Fibroblast of lung (primary cell): Measurements from ENCODE around the gene CDRT4. TPM values are rescaled to one million over a fixed set of nuclear protein-coding genes. Genes with fewer than 3 reads are reported as not detected.
"Not testable (repeated sequence)": the region's sequence is repeated elsewhere in the genome, so short reads cannot be mapped to it uniquely, and the experiment has no call there.

Experiments used
- DNase-seq, 2 donors: peaks; one replicate each; pipeline versions ENCODE4 v3.0.0 to v3.0.0-alpha.2; 2010; ENCODE audit warnings: low read depth in 2 of 2
- H2AFZ ChIP-seq: 2 replicates; pipeline ENCODE4 v1.5.1; 2012; ENCODE audit warnings: low read length, control low read depth, inconsistent platforms
- H3K27ac ChIP-seq: 2 replicates; pipeline ENCODE4 v1.5.1; 2011; ENCODE audit warnings: low read length, control low read depth; ENCODE audit not compliant: insufficient read depth
- H3K27me3 ChIP-seq: 2 replicates; pipeline ENCODE4 v1.5.1; 2011; ENCODE audit warnings: mild to moderate bottlenecking, low read length; ENCODE audit not compliant: control insufficient read depth, insufficient read depth
- H3K36me3 ChIP-seq: 2 replicates; pipeline ENCODE4 v1.5.1; 2011; ENCODE audit warnings: low read length; ENCODE audit not compliant: control insufficient read depth, insufficient read depth
- H3K4me1 ChIP-seq: 2 replicates; pipeline ENCODE4 v1.5.1; 2011; ENCODE audit warnings: low read length; ENCODE audit not compliant: control insufficient read depth, insufficient read depth; ENCODE audit errors: extremely low read depth
- H3K4me2 ChIP-seq: 2 replicates; pipeline ENCODE4 v1.5.1; 2011; ENCODE audit warnings: low read length, control low read depth; ENCODE audit not compliant: insufficient read depth; ENCODE audit errors: extremely low read depth
- H3K4me3 ChIP-seq, 4 experiments: fragments of 200-600 bp in 1 of 4; sonication (generic) in 1 of 4; replicated peaks in 1 of 4; 2 replicates each; pipeline ENCODE4 v1.5.1; 2011 to 2016; ENCODE audit warnings: low read length in 4 of 4, low read depth in 3 of 4, mild to moderate bottlenecking in 3 of 4, control low read depth in 2 of 4, inconsistent platforms in 1 of 4, mixed read lengths in 1 of 4; ENCODE audit not compliant: insufficient read depth in 1 of 4; ENCODE audit errors: control extremely low read depth in 1 of 4
- H3K79me2 ChIP-seq: 2 replicates; pipeline ENCODE4 v1.5.1; 2012; ENCODE audit warnings: mild to moderate bottlenecking, low read length, inconsistent platforms; ENCODE audit not compliant: control insufficient read depth, insufficient read depth
- H3K9ac ChIP-seq: 2 replicates; pipeline ENCODE4 v1.5.1; 2011; ENCODE audit warnings: mild to moderate bottlenecking, low read length, control low read depth; ENCODE audit not compliant: insufficient read depth
- H3K9me3 ChIP-seq: 2 replicates; pipeline ENCODE4 v1.5.1; 2012; ENCODE audit warnings: low read depth, low read length; ENCODE audit not compliant: control insufficient read depth, insufficient read depth
- H4K20me1 ChIP-seq: 2 replicates; pipeline ENCODE4 v1.5.1; 2011; ENCODE audit warnings: low read length; ENCODE audit not compliant: control insufficient read depth, insufficient read depth; ENCODE audit errors: extremely low read depth
- EZH2 ChIP-seq: IDR thresholded peaks from 2 replicates; pipeline ENCODE4 v1.5.1; 2012; ENCODE audit warnings: low read length, control low read depth, mild to moderate bottlenecking; ENCODE audit errors: missing control alignments
- polyA plus RNA-seq, 2 donors: library from polyadenylated mRNA; depleted of rRNA in 1 of 2; stranded (reverse) in 1 of 2; unstranded in 1 of 2; fragments of >200 nt; gene quantifications; 2 replicates each; pipeline ENCODE4 v1.2.1, GENCODE V29; 2011 to 2012; ENCODE audit warnings: missing spikeins in 1 of 2
- total RNA-seq: library from RNA; depleted of rRNA; stranded (reverse); fragments of >200 nt; gene quantifications from 2 replicates; pipeline ENCODE4 v1.2.1, GENCODE V29; 2014
- TF ChIP-seq, protein P1 (sequence below), 2 donors: IDR thresholded peaks in 1 of 2; conservative IDR thresholded peaks in 1 of 2; 1 replicate in 1 of 2; 2 replicates in 1 of 2; pipeline ENCODE4 v1.5.1; 2011 to 2012; ENCODE audit warnings: low read length in 2 of 2, control low read depth in 1 of 2, inconsistent platforms in 1 of 2, low read depth in 1 of 2, mild to moderate bottlenecking in 1 of 2

The CDRT4 gene
- total and polyA plus RNA-seq, 2 donors (not counting 1 experiment from before 2014, with no cell fraction given) = 0.49 to 2.3 TPM

DNA sequence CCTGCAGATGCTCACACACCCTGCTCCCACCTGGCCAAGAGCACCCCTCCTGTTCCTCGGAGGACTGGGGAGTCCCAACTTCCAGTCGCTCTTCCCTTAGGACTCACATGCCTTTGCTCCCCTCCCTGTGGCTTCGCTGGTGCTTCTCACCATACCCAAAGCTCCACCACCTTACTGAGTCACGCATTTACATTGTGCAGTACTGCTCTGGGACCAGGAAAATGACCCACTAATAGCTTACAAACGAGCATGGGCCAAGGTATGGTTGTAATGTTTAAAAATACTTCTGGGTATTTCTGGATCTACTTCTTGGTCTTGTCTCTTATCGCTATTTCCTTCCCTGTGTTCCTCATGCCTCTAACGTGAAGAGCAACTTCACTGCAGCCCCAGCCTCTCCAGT is 41.0 kb upstream of the CDRT4 start:
- Histone ChIP-seq H4K20me1 (no peaks in the 10 kb centered on the region), H2AFZ (no peak overlapping the region), H3K4me3 (no peak overlapping the region), H3K4me2 (no peak overlapping the region), H3K79me2 (no peaks in the 10 kb centered on the region), H3K9ac (no peak overlapping the region), H3K9me3 (no peaks in the 10 kb centered on the region), H3K4me1 (peaks cover 15% of the 10 kb centered on the region), H3K27me3 (no peaks in the 10 kb centered on the region), H3K36me3 (no peaks in the 10 kb centered on the region), H3K27ac (no peak overlapping the region)
- no peak for DNase-seq
- TF ChIP-seq, protein P1, sequence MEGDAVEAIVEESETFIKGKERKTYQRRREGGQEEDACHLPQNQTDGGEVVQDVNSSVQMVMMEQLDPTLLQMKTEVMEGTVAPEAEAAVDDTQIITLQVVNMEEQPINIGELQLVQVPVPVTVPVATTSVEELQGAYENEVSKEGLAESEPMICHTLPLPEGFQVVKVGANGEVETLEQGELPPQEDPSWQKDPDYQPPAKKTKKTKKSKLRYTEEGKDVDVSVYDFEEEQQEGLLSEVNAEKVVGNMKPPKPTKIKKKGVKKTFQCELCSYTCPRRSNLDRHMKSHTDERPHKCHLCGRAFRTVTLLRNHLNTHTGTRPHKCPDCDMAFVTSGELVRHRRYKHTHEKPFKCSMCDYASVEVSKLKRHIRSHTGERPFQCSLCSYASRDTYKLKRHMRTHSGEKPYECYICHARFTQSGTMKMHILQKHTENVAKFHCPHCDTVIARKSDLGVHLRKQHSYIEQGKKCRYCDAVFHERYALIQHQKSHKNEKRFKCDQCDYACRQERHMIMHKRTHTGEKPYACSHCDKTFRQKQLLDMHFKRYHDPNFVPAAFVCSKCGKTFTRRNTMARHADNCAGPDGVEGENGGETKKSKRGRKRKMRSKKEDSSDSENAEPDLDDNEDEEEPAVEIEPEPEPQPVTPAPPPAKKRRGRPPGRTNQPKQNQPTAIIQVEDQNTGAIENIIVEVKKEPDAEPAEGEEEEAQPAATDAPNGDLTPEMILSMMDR (conservative IDR thresholded peaks at IDR 0.05 in 1 of 2, IDR thresholded peaks at IDR 0.05 in 1 of 2; ENCODE audit: low read depth in 1 of 2, low read length in 2 of 2) = no peak

DNA sequence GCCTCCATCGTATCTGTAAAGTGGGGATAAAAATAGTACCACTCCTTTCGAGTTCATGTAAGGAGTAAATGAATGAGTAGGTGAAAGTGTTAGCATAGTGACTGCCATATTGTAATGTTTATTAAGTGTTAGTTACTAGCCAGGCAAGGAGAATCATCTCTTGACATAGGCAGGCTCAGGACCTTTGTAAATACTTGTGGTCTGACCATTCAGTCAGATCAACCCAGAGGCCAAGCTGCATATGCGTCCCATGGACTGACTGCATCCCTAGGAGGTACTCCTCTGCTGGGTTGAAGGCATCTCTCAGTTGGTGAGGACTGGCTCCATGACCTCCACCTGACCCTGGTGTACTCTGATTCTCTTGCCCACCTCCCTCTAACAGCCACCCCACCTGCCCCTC is 40.5 kb upstream of the CDRT4 start:
- no peak overlapping the region for H3K4me2 ChIP-seq
- no peaks in the 10 kb centered on the region for H3K27me3 ChIP-seq
- no peak for TF ChIP-seq EZH2
- TF ChIP-seq, protein P1 (conservative IDR thresholded peaks at IDR 0.05 in 1 of 2, IDR thresholded peaks at IDR 0.05 in 1 of 2; ENCODE audit: low read depth in 1 of 2, low read length in 2 of 2) = no peak
- H3K9me3 ChIP-seq = no peaks in the 10 kb centered on the region
- no peaks in the 10 kb centered on the region for H4K20me1 ChIP-seq
- H3K27ac ChIP-seq = no peak overlapping the region
- H3K36me3 ChIP-seq = no peaks in the 10 kb centered on the region
- no peak overlapping the region for H3K4me3 ChIP-seq
- DNase-seq = peak in 1 of 2 donors; percentile 17
- H2AFZ ChIP-seq = no peak overlapping the region
- peaks cover 14% of the 10 kb centered on the region for H3K4me1 ChIP-seq
- H3K79me2 ChIP-seq = no peaks in the 10 kb centered on the region
- H3K9ac ChIP-seq = no peak overlapping the region

DNA sequence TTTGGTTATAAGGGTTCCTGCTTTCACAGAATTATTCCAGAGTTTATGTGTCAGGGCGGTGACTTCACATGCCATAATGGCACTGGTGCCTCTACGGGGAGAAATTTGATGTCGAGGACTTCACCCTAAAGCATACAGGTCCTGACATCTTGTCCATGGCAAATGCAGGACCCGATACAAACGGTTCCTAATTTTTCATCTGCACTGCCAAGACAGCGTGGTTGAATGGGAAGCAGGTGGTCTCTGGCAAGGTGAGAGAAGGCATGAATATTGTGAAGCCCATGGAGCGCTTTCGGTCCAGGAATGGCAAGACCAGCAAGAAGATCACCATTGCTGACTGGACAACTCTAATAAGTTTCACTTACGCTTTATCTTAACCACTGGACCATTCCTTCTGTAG is 39.6 kb upstream of the CDRT4 start:
- Histone ChIP-seq H4K20me1 (no peaks in the 10 kb centered on the region), H3K4me2 (no peak overlapping the region)
- no peak for TF ChIP-seq EZH2
- TF ChIP-seq, protein P1 (conservative IDR thresholded peaks at IDR 0.05 in 1 of 2, IDR thresholded peaks at IDR 0.05 in 1 of 2; ENCODE audit: low read depth in 1 of 2, low read length in 2 of 2) = no peak

DNA sequence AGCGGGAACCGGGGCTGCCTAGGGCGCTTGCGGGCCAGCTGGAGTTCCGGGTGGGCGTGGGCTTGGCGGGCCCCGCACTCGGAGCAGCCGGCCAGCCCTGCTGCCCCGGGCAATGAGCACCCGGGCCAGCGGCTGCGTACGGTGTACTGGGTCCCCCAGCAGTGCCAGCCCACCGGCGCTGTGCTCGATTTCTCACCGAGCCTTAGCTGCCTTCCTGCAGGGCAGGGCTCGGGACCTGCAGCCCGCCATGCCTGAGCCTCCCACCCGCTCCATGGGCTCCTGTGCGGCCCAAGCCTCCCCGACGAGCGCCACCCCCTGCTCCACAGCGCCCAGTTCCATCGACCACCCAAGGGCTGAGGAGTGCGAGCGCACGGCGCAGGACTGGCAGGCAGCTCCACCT is 38.3 kb upstream of the CDRT4 start:
- H3K36me3 ChIP-seq = not testable (repeated sequence)

More for the DNA sequence above, 39.6 kb upstream of the CDRT4 start:
- no peak overlapping the region for H3K27ac ChIP-seq
- no peaks in the 10 kb centered on the region for H3K36me3 ChIP-seq
- no peak overlapping the region for H3K9ac ChIP-seq
- H3K4me1 ChIP-seq = peaks cover 14% of the 10 kb centered on the region
- no peak overlapping the region for H2AFZ ChIP-seq
- no peak for DNase-seq
- no peaks in the 10 kb centered on the region for H3K9me3 ChIP-seq
- no peak overlapping the region for H3K4me3 ChIP-seq
- H3K79me2 ChIP-seq = no peaks in the 10 kb centered on the region
- H3K27me3 ChIP-seq = no peaks in the 10 kb centered on the region

More for the DNA sequence above, 38.3 kb upstream of the CDRT4 start:
- H2AFZ ChIP-seq, H4K20me1 ChIP-seq, DNase-seq, H3K27ac ChIP-seq, H3K9ac ChIP-seq, H3K4me3 ChIP-seq, H3K27me3 ChIP-seq, H3K79me2 ChIP-seq, H3K4me2 ChIP-seq, H3K9me3 ChIP-seq: not testable (repeated sequence)
- H3K4me1 ChIP-seq = peaks cover 14% of the 10 kb centered on the region
